Frontal cortex (tissue), 4 donors: ENCODE results near the gene ISCU. TPM values are rescaled to one million over a fixed set of nuclear protein-coding genes. Genes with fewer than 3 reads are reported as not detected.
A peak's percentile ranks its signal among the peaks of the same experiment; 100 is the strongest.
"Not testable (repeated sequence)": the region's sequence is repeated elsewhere in the genome, so short reads cannot be mapped to it uniquely, and the experiment has no call there.

Source experiments
- DNase-seq, 2 donors: peaks; one replicate each; pipeline ENCODE4 v3.0.0; 2012; ENCODE audit warnings: low spot score in 2 of 2
- FAIRE-seq: peaks from 2 replicates; lab custom pipeline; 2012; peaks lifted over from hg19 to GRCh38; lab: Jason Lieb, UNC
- total RNA-seq: library from RNA; depleted of rRNA; stranded (reverse); fragments of >200 nt; gene quantifications from one replicate; pipeline ENCODE4 v1.2.3, GENCODE V29; 2014
- donor health status: control.
- donor health status: control.
- donor health status: control.

Gene ISCU
- total RNA-seq, 1 donor from 2014 or later, result 40.8 TPM

GRCh38 chr12:108583991-108584390, 21.6 kb downstream of the ISCU start:
- no peak for FAIRE-seq
- no peak for DNase-seq

GRCh38 chr12:108584456-108585065, 22.2 kb downstream of the ISCU start:
- no peak for DNase-seq
- FAIRE-seq, result no peak

GRCh38 chr12:108585864-108586263, 23.5 kb downstream of the ISCU start:
- DNase-seq (no peak), FAIRE-seq (no peak)

- DNase-seq (no peak), FAIRE-seq (no peak)
These were observed 23.9 kb downstream of the ISCU start for GRCh38 chr12:108586306-108586705.

- DNase-seq, result peak; percentile 51 to 64
- no peak for FAIRE-seq
These were observed 25.4 kb downstream of the ISCU start for GRCh38 chr12:108587826-108588225.

- DNase-seq (no peak), FAIRE-seq (no peak)
These were observed 26.8 kb downstream of the ISCU start for GRCh38 chr12:108589028-108589839.

GRCh38 chr12:108589840-108590229, 27.4 kb downstream of the ISCU start:
- no peak for FAIRE-seq

GRCh38 chr12:108590463-108590862, 28.1 kb downstream of the ISCU start:
- DNase-seq, FAIRE-seq: not testable (repeated sequence)

More at GRCh38 chr12:108589840-108590229, 27.4 kb downstream of the ISCU start:
- DNase-seq, result no peak

- FAIRE-seq (no peak), DNase-seq (no peak)
These were observed 29.0 kb downstream of the ISCU start for GRCh38 chr12:108591267-108591980.

GRCh38 chr12:108592033-108592909, 29.9 kb downstream of the ISCU start:
- no peak for DNase-seq
- no peak for FAIRE-seq

- no peak for DNase-seq
- FAIRE-seq, result no peak
These were observed 32.0 kb downstream of the ISCU start for GRCh38 chr12:108594323-108594903.

GRCh38 chr12:108594960-108595710, 32.7 kb downstream of the ISCU start:
- FAIRE-seq (no peak), DNase-seq (no peak)

- FAIRE-seq (no peak), DNase-seq (no peak)
These were observed 33.6 kb downstream of the ISCU start for GRCh38 chr12:108595711-108596647.

GRCh38 chr12:108596854-108597558, 34.6 kb downstream of the ISCU start:
- DNase-seq (no peak), FAIRE-seq (no peak)

- FAIRE-seq (no peak), DNase-seq (no peak)
These were observed 35.4 kb downstream of the ISCU start, which contains the start of gene TMEM119 for GRCh38 chr12:108597559-108598471. Gene TMEM119 (minus strand): TSS chr12:108598084. CDS start chr12:108592383, 5,701 bp downstream.
